ENCODE results near the gene JSRP1. TPM values are rescaled to one million over a fixed set of nuclear protein-coding genes. Genes with fewer than 3 reads are reported as not detected.
A peak's percentile ranks its signal among the peaks of the same experiment; 100 is the strongest.

JSRP1 gene
- total and polyA plus RNA-seq, 2 of the 8 experiments (the other 6 are each of a cell fraction or from before 2014, with no cell fraction given): 0.24 to 0.56 TPM

DNA sequence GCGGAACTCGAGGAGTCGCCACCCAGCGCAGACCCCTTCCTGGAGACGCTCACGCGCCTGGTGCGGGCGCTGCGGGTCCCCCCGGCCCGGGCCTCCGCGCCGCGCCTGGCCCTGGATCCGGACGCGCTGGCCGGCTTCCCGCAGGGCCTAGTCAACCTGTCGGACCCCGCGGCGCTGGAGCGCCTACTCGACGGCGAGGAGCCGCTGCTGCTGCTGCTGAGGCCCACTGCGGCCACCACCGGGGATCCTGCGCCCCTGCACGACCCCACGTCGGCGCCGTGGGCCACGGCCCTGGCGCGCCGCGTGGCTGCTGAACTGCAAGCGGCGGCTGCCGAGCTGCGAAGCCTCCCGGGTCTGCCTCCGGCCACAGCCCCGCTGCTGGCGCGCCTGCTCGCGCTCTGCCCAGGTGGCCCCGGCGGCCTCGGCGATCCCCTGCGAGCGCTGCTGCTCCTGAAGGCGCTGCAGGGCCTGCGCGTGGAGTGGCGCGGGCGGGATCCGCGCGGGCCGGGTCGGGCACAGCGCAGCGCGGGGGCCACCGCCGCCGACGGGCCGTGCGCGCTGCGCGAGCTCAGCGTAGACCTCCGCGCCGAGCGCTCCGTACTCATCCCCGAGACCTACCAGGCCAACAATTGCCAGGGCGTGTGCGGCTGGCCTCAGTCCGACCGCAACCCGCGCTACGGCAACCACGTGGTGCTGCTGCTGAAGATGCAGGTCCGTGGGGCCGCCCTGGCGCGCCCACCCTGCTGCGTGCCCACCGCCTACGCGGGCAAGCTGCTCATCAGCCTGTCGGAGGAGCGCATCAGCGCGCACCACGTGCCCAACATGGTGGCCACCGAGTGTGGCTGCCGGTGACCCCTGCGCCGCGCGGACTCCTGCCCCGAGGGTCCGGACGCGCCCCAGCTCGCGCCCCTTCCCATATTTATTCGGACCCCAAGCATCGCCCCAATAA lies 4.8 kb downstream of the JSRP1 start:
- Histone ChIP-seq H2BK20ac (ENCODE audit: low read length) (no peak overlapping the region), H3K4me1 (replicated peaks in 1 of 4; ENCODE audit: control insufficient read depth in 3 of 4, insufficient read depth in 4 of 4, low read length in 3 of 4) (peaks cover 0 to 4% (median 2%) of the 10 kb centered on the region in 4 experiments; a peak in 5 of 7 replicates), H4K5ac (ENCODE audit: insufficient read length, low read depth, low read length) (no peak overlapping the region), H3K79me2 (ENCODE audit: control insufficient read depth in 1 of 2, insufficient read depth in 2 of 2, low read length in 2 of 2) (no peaks in the 10 kb centered on the region), H4K91ac (replicated peaks; ENCODE audit: insufficient read length, low read length) (no peak overlapping the region), H3K18ac (ENCODE audit: extremely low read depth, low read length) (no peak overlapping the region), H2BK5ac (ENCODE audit: low read depth, low read length) (no peak overlapping the region), H3K4me2 (ENCODE audit: insufficient read depth in 1 of 2, low read depth in 2 of 2, low read length in 2 of 2) (no peak overlapping the region), H3K56ac (replicated peaks; ENCODE audit: insufficient read length, low read depth, low read length) (no peak overlapping the region), H3K27me3 (replicated peaks in 1 of 4; ENCODE audit: control insufficient read depth in 3 of 4, extremely low read depth in 1 of 4, insufficient read depth in 3 of 4, low read length in 3 of 4) (peaks cover 0 to 23% (median 12%) of the 10 kb centered on the region in 4 experiments; a peak in 6 of 7 replicates), H2BK120ac (replicated peaks; ENCODE audit: low read depth, low read length) (no peak overlapping the region), H3K79me1 (ENCODE audit: low read depth, low read length) (no peaks in the 10 kb centered on the region), H4K20me1 (replicated peaks in 1 of 2; ENCODE audit: control insufficient read depth in 1 of 2, insufficient read depth in 2 of 2, low read length in 2 of 2) (peaks cover 6 to 9% of the 10 kb centered on the region in 2 experiments), H4K8ac (ENCODE audit: extremely low read depth, insufficient read depth, low read length) (peak overlapping the region; percentile 68; the same call in 1 of the 2 replicates), H3K23ac (ENCODE audit: insufficient read length) (no peak overlapping the region), H3K36me3 (ENCODE audit: control insufficient read depth in 2 of 4, insufficient read depth in 4 of 4, low read length in 3 of 4) (peaks cover 5 to 15% (median 11%) of the 10 kb centered on the region in 4 experiments; a peak in 6 of 8 replicates), H3K23me2 (ENCODE audit: low read depth, low read length) (peaks cover 12% of the 10 kb centered on the region; the same call in 1 of the 2 replicates), H3K4me3 (ENCODE audit: extremely low read depth in 1 of 4, insufficient read depth in 2 of 4, low read depth in 3 of 4, low read length in 4 of 4) (no peak overlapping the region), H2BK12ac (ENCODE audit: low read depth, low read length) (no peak overlapping the region), H2BK15ac (ENCODE audit: low read length) (no peak overlapping the region), H3K9me3 (ENCODE audit: insufficient read depth in 2 of 2, low read depth in 1 of 2, low read length in 1 of 2) (no peaks in the 10 kb centered on the region; a peak in 1 of 4 replicates), H3K9ac (replicated peaks in 1 of 4; ENCODE audit: extremely low read depth in 1 of 4, low read depth in 3 of 4, low read length in 3 of 4) (no peak overlapping the region), H2AFZ (ENCODE audit: low read length) (no peak overlapping the region), H2AK5ac (ENCODE audit: low read depth, low read length) (no peak overlapping the region), H3K4ac (replicated peaks; ENCODE audit: insufficient read length, low read depth, low read length) (no peak overlapping the region), H3K14ac (ENCODE audit: insufficient read length) (no peak overlapping the region), H3K27ac (ENCODE audit: low read depth, low read length) (no peak overlapping the region)
- FAIRE-seq (no peak), DNase-seq (ENCODE audit: low read depth in 1 of 2, low spot score in 2 of 2) (peak in 1 of 2 experiments; percentile 57)
- WGBS, 2 experiments (ENCODE audit: extremely low coverage in 1 of 2, insufficient coverage in 1 of 2, insufficient read length in 1 of 2, insufficient replicate concordance in 2 of 2, low coverage in 1 of 2, low lambda C conversion rate in 2 of 2, missing lambda C conversion rate in 1 of 2): 94% methylated on average over 65 of the region's 125 CpGs; no CpG with 5 or more reads in 1 of the 2 experiments
- 0 out of 2 replicates have a peak, but pooled peaks have one; percentile 16 for TF ChIP-seq POLR2AphosphoS5 (IDR thresholded peaks at IDR 0.05; ENCODE audit: low read depth, low read length)
- no peak for TF ChIP-seq BRCA1 (IDR thresholded peaks at IDR 0.05; ENCODE audit: low read depth, low read length)
- TF ChIP-seq GABPA (IDR thresholded peaks at IDR 0.05; ENCODE audit: borderline replicate concordance, insufficient read depth, low read length): 0 out of 2 replicates have a peak, but pooled peaks have one; percentile 6
- ChIA-PET CTCF (ENCODE audit: partially characterized antibody) (interaction anchor here (2.4 to 5.9 kb wide), 4 partner anchors 11 to 25 kb away, joined by 8 to 42 read pairs (median 25); no protein-coding TSS in a partner anchor), POLR2A (ENCODE audit: partially characterized antibody) (interaction anchor here (1.2 to 18.7 kb wide), 6 partner anchors 10 to 173 kb away, joined by 3 to 330 read pairs (median 56); partner anchors contain the start of genes PLEKHJ1 and SF3A2)
